H1 (cell line): Measurements from ENCODE around the gene CACNB4. TPM values are rescaled to one million over a fixed set of nuclear protein-coding genes. Genes with fewer than 3 reads are reported as not detected.

Source experiments
- CEBPB ChIP-seq: IDR thresholded peaks from 2 replicates; pipeline ENCODE4 v1.6.1; 2012; ENCODE audit warnings: low read depth, low read length
- CHD7 ChIP-seq: fragments of 300-600 bp; sonication (generic); IDR thresholded peaks from 2 replicates; pipeline ENCODE4 v1.7.1; 2012; ENCODE audit warnings: low read length, moderate library complexity, mild to moderate bottlenecking, inconsistent platforms; ENCODE audit not compliant: insufficient replicate concordance
- CREB1 ChIP-seq: IDR thresholded peaks from 2 replicates; pipeline ENCODE4 v1.6.1; 2012; ENCODE audit warnings: inconsistent platforms
- E2F6 ChIP-seq: IDR thresholded peaks from 2 replicates; pipeline ENCODE4 v1.6.1; 2012; ENCODE audit warnings: inconsistent platforms
- GABPA ChIP-seq: IDR thresholded peaks from 2 replicates; pipeline ENCODE4 v1.6.1; 2011; ENCODE audit warnings: mild to moderate bottlenecking, low read length, moderate library complexity, borderline replicate concordance; ENCODE audit not compliant: insufficient read depth
- HDAC2 ChIP-seq, 2 experiments: fragments of 300-600 bp in 1 of 2; sonication (generic) in 1 of 2; IDR thresholded peaks; 2 replicates each; pipeline ENCODE4 v1.6.1; 2011 to 2012; ENCODE audit warnings: low read depth in 2 of 2, low read length in 2 of 2, mild to moderate bottlenecking in 2 of 2, moderate library complexity in 2 of 2, borderline replicate concordance in 1 of 2, inconsistent platforms in 1 of 2
- HDAC6 ChIP-seq: IDR thresholded peaks from one replicate; pipeline ENCODE4 v1.7.1; 2012; ENCODE audit warnings: low read depth, mild to moderate bottlenecking, inconsistent platforms, low read length, moderate library complexity
- SP1 ChIP-seq: IDR thresholded peaks from 2 replicates; pipeline ENCODE4 v1.6.1; 2011; ENCODE audit warnings: low read depth, low read length
- SRF ChIP-seq: IDR thresholded peaks from 2 replicates; pipeline ENCODE4 v1.6.1; 2011; ENCODE audit warnings: mild to moderate bottlenecking, low read depth, low read length, moderate library complexity
- USF2 ChIP-seq: IDR thresholded peaks from 2 replicates; pipeline ENCODE4 v1.6.1; 2011; ENCODE audit warnings: low read length, improper control_type of control experiment
- polyA plus RNA-seq, 7 experiments: library from polyadenylated mRNA; depleted of rRNA in 3 of 7; stranded (reverse) in 5 of 7; unstranded in 2 of 7; fragments of >200 nt in 5 of 7; fragments of 200-250 nt in 2 of 7; gene quantifications; 1 replicate in 5 of 7; 2 replicates in 1 of 7; 4 replicates in 1 of 7; pipeline versions ENCODE4 v1.2.1 to v1.2.3, GENCODE V29; 2011 to 2013; ENCODE audit warnings: missing spikeins in 2 of 7, mixed read lengths in 2 of 7
- total RNA-seq: library from RNA; stranded (reverse); fragmentation: NEBNext Ultra II Directional; extraction: Animal tissue kit (Norgen Biotek cat#: 25700); gene quantifications from 2 replicates; pipeline ENCODE4 v1.2.1, GENCODE V29; 2021

Gene CACNB4
- total and polyA plus RNA-seq, 2 of the 8 experiments (the other 6 are each of a cell fraction or from before 2014, with no cell fraction given): 2.0 to 4.0 TPM

- TF ChIP-seq CHD7: peak; percentile 90
- TF ChIP-seq CEBPB: no peak
- no peak for TF ChIP-seq USF2
- no peak for TF ChIP-seq HDAC2 (IDR thresholded peaks at IDR 0.05; ENCODE audit: borderline replicate concordance in 1 of 2, low read depth in 2 of 2, low read length in 2 of 2)
- TF ChIP-seq SRF: no peak
- TF ChIP-seq CREB1: no peak
- no peak for TF ChIP-seq HDAC6
- no peak for TF ChIP-seq SP1
- TF ChIP-seq E2F6: no peak
- no peak for TF ChIP-seq GABPA
Observed at GRCh38 chr2:152034257-152034801, 64.5 kb downstream of the CACNB4 start (continued).
